OCI-LY1 (cell line): ENCODE data around the gene DHRS11.

Experiments
- H2AFZ ChIP-seq: fragments of 200-600 bp; sonication (generic), shearing (Covaris generic); 2 replicates; pipeline ENCODE4 v1.6.0; 2014; ENCODE audit warnings: antibody characterized with exemption, mild to moderate bottlenecking, low read length
- H3F3A ChIP-seq: fragments of 200-600 bp; sonication (generic), shearing (Covaris generic); 2 replicates; pipeline ENCODE4 v1.6.0; 2014; ENCODE audit warnings: mild to moderate bottlenecking, antibody characterized with exemption, low read length, moderate library complexity; ENCODE audit not compliant: insufficient read depth
- H3K27ac ChIP-seq: fragments of 200-600 bp; sonication (generic); 2 replicates; pipeline ENCODE4 v1.5.1; 2014; ENCODE audit warnings: low read length, mixed run types, mild to moderate bottlenecking, low read depth; ENCODE audit not compliant: poor library complexity, severe bottlenecking
- H3K27me3 ChIP-seq: fragments of 200-600 bp; sonication (generic); 2 replicates; pipeline ENCODE4 v1.6.0; 2014; ENCODE audit warnings: antibody characterized with exemption, mild to moderate bottlenecking, low read length, moderate library complexity; ENCODE audit not compliant: insufficient read depth
- H3K36me3 ChIP-seq: fragments of 200-600 bp; sonication (generic); 2 replicates; pipeline ENCODE4 v1.6.1; 2014; ENCODE audit warnings: mild to moderate bottlenecking, antibody characterized with exemption, low read length, moderate library complexity, mixed read lengths; ENCODE audit not compliant: insufficient read depth
- H3K4me1 ChIP-seq: fragments of 200-600 bp; sonication (generic); 2 replicates; pipeline ENCODE4 v1.5.1; 2014; ENCODE audit warnings: mild to moderate bottlenecking, low read length, moderate library complexity; ENCODE audit not compliant: insufficient read depth, severe bottlenecking
- H3K4me2 ChIP-seq: fragments of 200-600 bp; sonication (generic), shearing (Covaris generic); 2 replicates; pipeline ENCODE4 v1.6.1; 2014; ENCODE audit warnings: low read length
- H3K4me3 ChIP-seq: fragments of 200-600 bp; sonication (generic); 2 replicates; pipeline ENCODE4 v1.5.1; 2014; ENCODE audit warnings: low read length, low read depth, mild to moderate bottlenecking, mixed read lengths; ENCODE audit not compliant: poor library complexity, severe bottlenecking
- H3K79me2 ChIP-seq: fragments of 200-600 bp; shearing (Covaris generic); 2 replicates; pipeline ENCODE4 v1.6.1; 2016; ENCODE audit warnings: mixed run types, low read length, mixed read lengths; ENCODE audit not compliant: insufficient read depth
- H3K9ac ChIP-seq: fragments of 200-600 bp; sonication (generic), shearing (Covaris generic); 2 replicates; pipeline ENCODE4 v1.6.1; 2014; ENCODE audit warnings: mild to moderate bottlenecking, low read length, mixed read lengths
- H3K9me2 ChIP-seq: fragments of 200-600 bp; sonication (generic), shearing (Covaris generic); 2 replicates; pipeline ENCODE4 v1.6.1; 2014; ENCODE audit warnings: low read depth, mild to moderate bottlenecking, low read length, mixed read lengths
- H3K9me3 ChIP-seq: fragments of 200-600 bp; shearing (Covaris generic); 2 replicates; pipeline ENCODE4 v1.6.1; 2014; ENCODE audit warnings: low read length, mixed read lengths
- H4K20me1 ChIP-seq: fragments of 200-600 bp; sonication (generic), shearing (Covaris generic); 2 replicates; pipeline ENCODE4 v1.6.0; 2016; ENCODE audit warnings: mild to moderate bottlenecking, low read length; ENCODE audit not compliant: insufficient read depth
- EZH2 ChIP-seq: fragments of 200-600 bp; sonication (generic), shearing (Covaris generic); IDR thresholded peaks from 2 replicates; pipeline ENCODE4 v1.8.0; 2017; ENCODE audit warnings: borderline replicate concordance, mixed run types, mild to moderate bottlenecking, antibody characterized with exemption, low read length, moderate library complexity, mixed read lengths
- TF ChIP-seq, protein P1 (sequence below): fragments of 200-600 bp; sonication (generic), shearing (Covaris generic); IDR thresholded peaks from 2 replicates; pipeline ENCODE4 v1.5.1; 2017; ENCODE audit warnings: mild to moderate bottlenecking, antibody characterized with exemption, low read length, moderate library complexity, mixed read lengths

Gene DHRS11

DNA sequence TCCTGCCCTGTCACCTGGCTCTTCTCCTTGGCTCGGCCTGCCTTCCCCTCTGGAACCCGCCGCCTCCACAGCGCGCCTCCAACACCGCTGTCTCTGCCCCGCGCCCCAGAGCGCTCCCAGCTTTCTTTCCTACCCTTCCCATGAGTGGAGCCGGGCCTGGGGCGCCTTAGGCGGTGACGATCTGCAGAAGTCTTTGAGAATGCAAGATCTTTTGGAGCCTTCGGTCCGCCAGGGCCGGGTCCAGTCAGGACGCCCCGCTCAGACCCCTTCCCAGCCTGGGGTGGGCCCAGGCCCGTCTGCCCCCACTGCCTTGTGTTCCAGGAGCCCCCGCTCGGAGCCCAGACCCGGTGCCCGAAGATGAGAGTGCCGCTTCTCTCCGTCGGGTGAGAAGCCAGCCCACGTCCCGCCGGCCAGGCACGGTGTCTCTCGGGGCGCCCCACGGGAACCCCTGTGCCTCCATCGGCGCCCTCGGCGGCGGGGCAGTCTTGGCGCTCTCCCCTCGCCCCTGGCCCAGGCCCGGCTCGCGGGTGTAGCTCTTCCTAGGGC lies 49.7 kb downstream of the DHRS11 start:
- no peak overlapping the region for H2AFZ ChIP-seq
- no peaks in the 10 kb centered on the region for H3K36me3 ChIP-seq
- H4K20me1 ChIP-seq, result no peaks in the 10 kb centered on the region
- TF ChIP-seq, protein P1, sequence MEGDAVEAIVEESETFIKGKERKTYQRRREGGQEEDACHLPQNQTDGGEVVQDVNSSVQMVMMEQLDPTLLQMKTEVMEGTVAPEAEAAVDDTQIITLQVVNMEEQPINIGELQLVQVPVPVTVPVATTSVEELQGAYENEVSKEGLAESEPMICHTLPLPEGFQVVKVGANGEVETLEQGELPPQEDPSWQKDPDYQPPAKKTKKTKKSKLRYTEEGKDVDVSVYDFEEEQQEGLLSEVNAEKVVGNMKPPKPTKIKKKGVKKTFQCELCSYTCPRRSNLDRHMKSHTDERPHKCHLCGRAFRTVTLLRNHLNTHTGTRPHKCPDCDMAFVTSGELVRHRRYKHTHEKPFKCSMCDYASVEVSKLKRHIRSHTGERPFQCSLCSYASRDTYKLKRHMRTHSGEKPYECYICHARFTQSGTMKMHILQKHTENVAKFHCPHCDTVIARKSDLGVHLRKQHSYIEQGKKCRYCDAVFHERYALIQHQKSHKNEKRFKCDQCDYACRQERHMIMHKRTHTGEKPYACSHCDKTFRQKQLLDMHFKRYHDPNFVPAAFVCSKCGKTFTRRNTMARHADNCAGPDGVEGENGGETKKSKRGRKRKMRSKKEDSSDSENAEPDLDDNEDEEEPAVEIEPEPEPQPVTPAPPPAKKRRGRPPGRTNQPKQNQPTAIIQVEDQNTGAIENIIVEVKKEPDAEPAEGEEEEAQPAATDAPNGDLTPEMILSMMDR, result no peak
- TF ChIP-seq EZH2, result no peak
- H3F3A ChIP-seq, result no peaks in the 10 kb centered on the region
- H3K9me2 ChIP-seq, result no peaks in the 10 kb centered on the region
- H3K4me2 ChIP-seq, result no peak overlapping the region
- no peaks in the 10 kb centered on the region for H3K9me3 ChIP-seq
- no peaks in the 10 kb centered on the region for H3K4me1 ChIP-seq
- H3K79me2 ChIP-seq, result no peaks in the 10 kb centered on the region
- H3K9ac ChIP-seq, result no peak overlapping the region
- 0 out of 2 replicates have a peak, but pooled peaks cover 11% of the 10 kb centered on the region for H3K27me3 ChIP-seq
- no peak overlapping the region for H3K27ac ChIP-seq
- H3K4me3 ChIP-seq, result no peak overlapping the region

- no peak overlapping the region for H3K4me2 ChIP-seq
- no peaks in the 10 kb centered on the region for H3K9me3 ChIP-seq
- no peaks in the 10 kb centered on the region for H4K20me1 ChIP-seq
- H3F3A ChIP-seq, result no peaks in the 10 kb centered on the region
- H3K4me1 ChIP-seq, result no peaks in the 10 kb centered on the region
- H3K4me3 ChIP-seq, result no peak overlapping the region
- H3K9me2 ChIP-seq, result no peaks in the 10 kb centered on the region
- no peaks in the 10 kb centered on the region for H3K36me3 ChIP-seq
- no peak overlapping the region for H2AFZ ChIP-seq
- TF ChIP-seq, protein P1, result no peak
- H3K9ac ChIP-seq, result no peak overlapping the region
- peaks cover 12% of the 10 kb centered on the region; the same call in 1 of the 2 replicates for H3K27me3 ChIP-seq
- no peaks in the 10 kb centered on the region for H3K79me2 ChIP-seq
- H3K27ac ChIP-seq, result no peak overlapping the region
Observed at GRCh38 chr17:36641877-36642845, 50.5 kb downstream of the DHRS11 start.

GRCh38 chr17:36643086-36643685 lies 51.5 kb downstream of the DHRS11 start:
- Histone ChIP-seq H3K27ac (no peak overlapping the region), H3K9me3 (no peaks in the 10 kb centered on the region), H3K4me1 (no peaks in the 10 kb centered on the region), H2AFZ (no peak overlapping the region), H3K9ac (no peak overlapping the region), H3K4me2 (no peak overlapping the region), H4K20me1 (no peaks in the 10 kb centered on the region), H3K27me3 (peaks cover 12% of the 10 kb centered on the region; the same call in 1 of the 2 replicates), H3K9me2 (no peaks in the 10 kb centered on the region), H3F3A (no peaks in the 10 kb centered on the region), H3K36me3 (no peaks in the 10 kb centered on the region), H3K4me3 (no peak overlapping the region), H3K79me2 (no peaks in the 10 kb centered on the region)
- TF ChIP-seq EZH2, result no peak
- TF ChIP-seq, protein P1, result no peak
